ENCODE measurements around the gene LRGUK. TPM values are rescaled to one million over a fixed set of nuclear protein-coding genes. Genes with fewer than 3 reads are reported as not detected.

Gene LRGUK
- total RNA-seq, 1 donor from 2014 or later: 0.20 TPM

GRCh38 chr7:134089446-134089845 lies 37.7 kb upstream of the LRGUK start:
- H3K9me3 Mint-ChIP-seq (ENCODE audit: low read depth): peaks cover 54% of the 10 kb centered on the region
- H3K27ac Mint-ChIP-seq (ENCODE audit: unreplicated experiment): no peak overlapping the region
- no peak for DNase-seq (ENCODE audit: low spot score)
- no peaks in the 10 kb centered on the region for H3K4me1 Mint-ChIP-seq (ENCODE audit: low read depth)
- no peak for TF ChIP-seq CTCF (IDR thresholded peaks at IDR 0.05)
- peaks cover 5% of the 10 kb centered on the region for H3K36me3 Mint-ChIP-seq (ENCODE audit: low read depth)
- H3K4me3 Mint-ChIP-seq (ENCODE audit: unreplicated experiment): no peak overlapping the region
- no peaks in the 10 kb centered on the region for H3K27me3 Mint-ChIP-seq (ENCODE audit: low read depth)

- Mint-ChIP-seq H3K4me1 (ENCODE audit: low read depth) (no peaks in the 10 kb centered on the region), H3K27me3 (ENCODE audit: low read depth) (no peaks in the 10 kb centered on the region), H3K36me3 (ENCODE audit: low read depth) (peaks cover 4% of the 10 kb centered on the region), H3K9me3 (ENCODE audit: low read depth) (peaks cover 35% of the 10 kb centered on the region), H3K4me3 (ENCODE audit: unreplicated experiment) (no peak overlapping the region), H3K27ac (ENCODE audit: unreplicated experiment) (no peak overlapping the region)
- DNase-seq (ENCODE audit: low spot score): no peak
- no peak for TF ChIP-seq CTCF (IDR thresholded peaks at IDR 0.05)
Observed at GRCh38 chr7:134098072-134098471, 29.1 kb upstream of the LRGUK start.

- Mint-ChIP-seq H3K36me3 (ENCODE audit: low read depth) (peaks cover 2% of the 10 kb centered on the region), H3K4me1 (ENCODE audit: low read depth) (no peaks in the 10 kb centered on the region), H3K27me3 (ENCODE audit: low read depth) (no peaks in the 10 kb centered on the region), H3K9me3 (ENCODE audit: low read depth) (peaks cover 1% of the 10 kb centered on the region), H3K27ac (ENCODE audit: unreplicated experiment) (no peak overlapping the region), H3K4me3 (ENCODE audit: unreplicated experiment) (no peak overlapping the region)
- DNase-seq (ENCODE audit: low spot score): no peak
- TF ChIP-seq CTCF (IDR thresholded peaks at IDR 0.05): no peak
Observed at GRCh38 chr7:134101716-134102115, 25.4 kb upstream of the LRGUK start.

GRCh38 chr7:134104166-134104565 lies 23.0 kb upstream of the LRGUK start:
- Mint-ChIP-seq H3K4me3 (ENCODE audit: unreplicated experiment) (no peak overlapping the region), H3K4me1 (ENCODE audit: low read depth) (no peaks in the 10 kb centered on the region), H3K27ac (ENCODE audit: unreplicated experiment) (no peak overlapping the region), H3K36me3 (ENCODE audit: low read depth) (peaks cover 2% of the 10 kb centered on the region), H3K27me3 (ENCODE audit: low read depth) (no peaks in the 10 kb centered on the region), H3K9me3 (ENCODE audit: low read depth) (no peaks in the 10 kb centered on the region)
- no peak for TF ChIP-seq CTCF (IDR thresholded peaks at IDR 0.05)
- no peak for DNase-seq (ENCODE audit: low spot score)

GRCh38 chr7:134105841-134106240 lies 21.3 kb upstream of the LRGUK start:
- no peak overlapping the region for H3K27ac Mint-ChIP-seq (ENCODE audit: unreplicated experiment)
- no peaks in the 10 kb centered on the region for H3K27me3 Mint-ChIP-seq (ENCODE audit: low read depth)
- H3K4me1 Mint-ChIP-seq (ENCODE audit: low read depth): no peaks in the 10 kb centered on the region
- no peak overlapping the region for H3K4me3 Mint-ChIP-seq (ENCODE audit: unreplicated experiment)
- H3K36me3 Mint-ChIP-seq (ENCODE audit: low read depth): peaks cover 2% of the 10 kb centered on the region
- no peaks in the 10 kb centered on the region for H3K9me3 Mint-ChIP-seq (ENCODE audit: low read depth)
- no peak for DNase-seq (ENCODE audit: low spot score)
- no peak for TF ChIP-seq CTCF (IDR thresholded peaks at IDR 0.05)

Data from chondrocyte (in vitro differentiated cells).